ENCODE results near the gene HLA-DPA1.

HLA-DPA1 gene

GRCh38 chr6:33017018-33017417 lies 56.4 kb downstream of the HLA-DPA1 start:
- no peak for DNase-seq (ENCODE audit: low spot score)

GRCh38 chr6:33015798-33016197 lies 57.7 kb downstream of the HLA-DPA1 start:
- DNase-seq (ENCODE audit: low spot score), result no peak

- DNase-seq (ENCODE audit: low spot score), result no peak
These were observed 58.4 kb downstream of the HLA-DPA1 start for GRCh38 chr6:33014841-33015634.

Data from left forelimb (tissue), 1 donor.